ENCODE measurements around the gene PRAMEF17. TPM values are rescaled to one million over a fixed set of nuclear protein-coding genes. Genes with fewer than 3 reads are reported as not detected.
"Not testable (repeated sequence)": the region's sequence is repeated elsewhere in the genome, so short reads cannot be mapped to it uniquely, and the experiment has no call there.

The PRAMEF17 gene, protein sequence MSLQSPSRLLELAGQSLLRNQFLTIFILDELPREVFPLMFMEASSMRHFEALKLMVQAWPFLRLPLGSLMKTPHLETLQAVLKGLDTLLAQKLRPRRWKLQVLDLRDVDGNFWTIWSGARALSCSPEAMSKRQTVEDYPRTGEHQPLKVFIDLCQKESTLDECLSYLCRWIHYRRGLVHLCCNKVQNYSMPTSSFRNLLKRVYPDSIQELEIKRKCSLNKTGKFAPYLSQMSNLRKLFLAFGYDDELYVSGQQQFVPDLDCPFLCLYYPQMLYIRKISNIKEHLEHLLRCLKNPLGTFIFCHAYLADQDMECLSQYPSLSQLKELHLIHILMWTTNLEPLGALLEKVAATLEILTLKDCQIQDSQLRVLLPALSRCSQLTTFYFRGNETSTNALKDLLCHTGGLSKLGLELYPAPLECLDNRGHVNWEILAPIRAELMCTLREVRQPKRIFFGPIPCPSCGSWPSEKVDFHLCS
- total RNA-seq (2022) = not detected in 2 replicates
- not detected for Bru-seq, nascent RNA
- BruChase-seq, experiment 1, labeled RNA remaining after a 6-hour chase = not detected
- BruChase-seq, experiment 2, labeled RNA remaining after a 2-hour chase = not detected
- long read RNA-seq = 0 reads

DNA sequence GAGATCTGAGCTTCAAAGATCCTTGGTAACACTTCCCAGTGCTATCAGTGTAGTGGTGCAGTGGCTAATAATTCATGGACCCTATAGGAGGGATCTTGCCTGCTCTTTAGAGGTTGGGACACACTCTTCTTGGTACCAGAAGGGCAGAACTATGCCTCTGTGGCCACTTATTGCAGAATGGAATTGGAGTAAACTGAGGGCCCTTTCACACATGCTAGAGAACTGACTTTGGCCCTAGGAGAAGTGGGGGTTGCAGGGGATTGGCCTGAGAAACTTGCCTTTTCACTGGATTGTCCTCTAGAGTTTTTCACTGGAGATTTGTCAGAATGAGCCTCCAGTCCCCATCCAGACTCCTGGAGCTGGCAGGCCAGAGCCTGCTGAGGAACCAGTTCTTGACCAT, at the start of gene PRAMEF17:
Gene PRAMEF17, plus strand, starts transcription at position 301 of the 400 bp plus-strand sequence. Its CDS starts 26 bp downstream, at position 327.
- H3K27me3 Mint-ChIP-seq (ENCODE audit: unreplicated experiment); CTCF ChIA-PET; H3K36me3 Mint-ChIP-seq (ENCODE audit: insufficient read depth, unreplicated experiment); BruUV-seq (replicated peaks); H3K9me3 Mint-ChIP-seq (ENCODE audit: low read depth, unreplicated experiment); DNase-seq; H3K4me1 Mint-ChIP-seq (ENCODE audit: low read depth, unreplicated experiment); H3K4me3 Mint-ChIP-seq (ENCODE audit: low read depth, unreplicated experiment); H3K27ac Mint-ChIP-seq (ENCODE audit: unreplicated experiment); intact Hi-C loops (cut with micrococcal nuclease; ENCODE audit: unreplicated experiment): not testable (repeated sequence)

DNA sequence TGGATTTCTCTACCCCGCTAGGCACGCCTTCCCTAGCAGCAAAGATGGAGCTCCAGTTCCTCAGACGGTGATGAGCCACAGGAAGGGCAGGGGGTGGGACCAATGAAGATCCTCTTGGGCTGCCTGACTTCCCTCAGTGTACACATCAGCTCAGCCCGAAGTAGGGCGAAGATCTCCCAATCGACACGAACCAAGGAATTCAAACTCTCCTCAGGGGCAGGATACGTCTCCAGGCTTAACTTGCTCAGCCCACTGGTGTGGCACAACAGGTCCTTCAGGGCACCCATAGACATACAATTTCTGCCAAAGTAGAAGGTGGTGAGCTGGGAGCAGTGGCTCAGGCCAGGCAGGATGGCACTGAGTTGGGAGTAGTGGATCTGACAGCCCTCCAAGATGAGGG, 46.9 kb upstream of the PRAMEF17 start:
- H3K27me3 Mint-ChIP-seq (ENCODE audit: unreplicated experiment); H3K27ac Mint-ChIP-seq (ENCODE audit: unreplicated experiment); BruUV-seq (replicated peaks); H3K36me3 Mint-ChIP-seq (ENCODE audit: insufficient read depth, unreplicated experiment); H3K4me1 Mint-ChIP-seq (ENCODE audit: low read depth, unreplicated experiment); CTCF ChIA-PET; intact Hi-C loops (cut with micrococcal nuclease; ENCODE audit: unreplicated experiment); DNase-seq; H3K9me3 Mint-ChIP-seq (ENCODE audit: low read depth, unreplicated experiment); H3K4me3 Mint-ChIP-seq (ENCODE audit: low read depth, unreplicated experiment): not testable (repeated sequence)

- intact Hi-C loops (cut with micrococcal nuclease; ENCODE audit: unreplicated experiment); BruUV-seq (replicated peaks); H3K9me3 Mint-ChIP-seq (ENCODE audit: low read depth, unreplicated experiment); DNase-seq; H3K36me3 Mint-ChIP-seq (ENCODE audit: insufficient read depth, unreplicated experiment); H3K4me3 Mint-ChIP-seq (ENCODE audit: low read depth, unreplicated experiment); H3K4me1 Mint-ChIP-seq (ENCODE audit: low read depth, unreplicated experiment); H3K27me3 Mint-ChIP-seq (ENCODE audit: unreplicated experiment); CTCF ChIA-PET; H3K27ac Mint-ChIP-seq (ENCODE audit: unreplicated experiment): not testable (repeated sequence)
Observed at GRCh38 chr1:13347034-13347433, 42.4 kb upstream of the PRAMEF17 start, which contains the start of gene PRAMEF14. Gene PRAMEF14, minus strand, starts transcription at chr1:13347134. Its CDS starts 1,820 bp downstream, at chr1:13345314.

DNA sequence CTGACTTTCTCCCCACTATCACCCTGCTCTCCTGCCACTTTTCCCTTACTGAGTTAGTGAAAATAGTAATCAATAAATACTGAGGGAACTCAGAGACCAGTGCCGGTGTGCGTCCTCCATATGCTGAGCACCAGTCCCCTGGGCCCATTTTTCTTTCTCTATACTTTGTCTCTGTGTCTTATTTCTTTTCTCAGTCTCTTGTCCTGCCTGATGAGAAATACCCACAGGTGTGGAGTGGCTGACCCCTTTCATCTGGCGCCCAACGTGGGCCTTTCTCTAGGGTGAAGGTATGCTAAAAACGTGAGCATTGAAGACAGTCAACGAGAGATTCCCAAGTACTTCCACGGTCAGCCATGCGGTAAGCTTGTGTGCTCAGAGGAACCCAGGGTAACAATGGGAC, 36.0 kb upstream of the PRAMEF17 start:
- H3K36me3 Mint-ChIP-seq (ENCODE audit: insufficient read depth, unreplicated experiment); intact Hi-C loops (cut with micrococcal nuclease; ENCODE audit: unreplicated experiment); CTCF ChIA-PET; H3K4me3 Mint-ChIP-seq (ENCODE audit: low read depth, unreplicated experiment); H3K27ac Mint-ChIP-seq (ENCODE audit: unreplicated experiment); H3K27me3 Mint-ChIP-seq (ENCODE audit: unreplicated experiment); H3K4me1 Mint-ChIP-seq (ENCODE audit: low read depth, unreplicated experiment); BruUV-seq (replicated peaks); H3K9me3 Mint-ChIP-seq (ENCODE audit: low read depth, unreplicated experiment): not testable (repeated sequence)
- DNase-seq = peak; percentile 1

GRCh38 chr1:13354475-13354874, 35.0 kb upstream of the PRAMEF17 start:
- DNase-seq; H3K4me3 Mint-ChIP-seq (ENCODE audit: low read depth, unreplicated experiment); H3K36me3 Mint-ChIP-seq (ENCODE audit: insufficient read depth, unreplicated experiment); CTCF ChIA-PET; H3K9me3 Mint-ChIP-seq (ENCODE audit: low read depth, unreplicated experiment); BruUV-seq (replicated peaks); H3K27me3 Mint-ChIP-seq (ENCODE audit: unreplicated experiment); intact Hi-C loops (cut with micrococcal nuclease; ENCODE audit: unreplicated experiment); H3K4me1 Mint-ChIP-seq (ENCODE audit: low read depth, unreplicated experiment); H3K27ac Mint-ChIP-seq (ENCODE audit: unreplicated experiment): not testable (repeated sequence)

DNA sequence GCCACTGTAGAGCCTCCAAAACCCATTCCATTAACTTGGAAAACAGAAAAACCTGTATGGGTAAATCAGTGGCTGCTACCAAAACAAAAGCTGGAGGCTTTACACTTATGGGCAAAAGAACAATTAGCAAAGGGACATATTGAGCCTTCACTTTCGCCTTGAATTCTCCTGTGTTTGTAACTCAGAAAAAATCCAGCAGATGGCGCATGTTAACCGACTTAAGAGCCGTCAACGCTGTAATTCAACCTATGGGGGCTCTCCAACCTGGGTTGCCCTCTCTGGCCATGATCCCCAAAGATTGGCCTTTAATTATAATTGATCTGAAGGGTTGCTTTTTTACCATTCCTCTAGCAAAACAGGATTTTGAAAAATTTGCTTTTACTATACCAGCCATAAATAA, 32.7 kb upstream of the PRAMEF17 start:
- H3K27ac Mint-ChIP-seq (ENCODE audit: unreplicated experiment); CTCF ChIA-PET; H3K9me3 Mint-ChIP-seq (ENCODE audit: low read depth, unreplicated experiment); H3K27me3 Mint-ChIP-seq (ENCODE audit: unreplicated experiment); H3K36me3 Mint-ChIP-seq (ENCODE audit: insufficient read depth, unreplicated experiment); BruUV-seq (replicated peaks); H3K4me1 Mint-ChIP-seq (ENCODE audit: low read depth, unreplicated experiment); H3K4me3 Mint-ChIP-seq (ENCODE audit: low read depth, unreplicated experiment): not testable (repeated sequence)
- intact Hi-C loops (cut with micrococcal nuclease; ENCODE audit: unreplicated experiment) = loop anchor here (5.0 kb wide), 2 partner anchors 66 to 606 kb away; no protein-coding TSS in a partner anchor
- DNase-seq = peak; percentile 26

GRCh38 chr1:13362364-13362763, 27.1 kb upstream of the PRAMEF17 start:
- H3K27ac Mint-ChIP-seq (ENCODE audit: unreplicated experiment); CTCF ChIA-PET; H3K4me3 Mint-ChIP-seq (ENCODE audit: low read depth, unreplicated experiment); H3K9me3 Mint-ChIP-seq (ENCODE audit: low read depth, unreplicated experiment); DNase-seq; intact Hi-C loops (cut with micrococcal nuclease; ENCODE audit: unreplicated experiment); H3K36me3 Mint-ChIP-seq (ENCODE audit: insufficient read depth, unreplicated experiment); BruUV-seq (replicated peaks); H3K27me3 Mint-ChIP-seq (ENCODE audit: unreplicated experiment); H3K4me1 Mint-ChIP-seq (ENCODE audit: low read depth, unreplicated experiment): not testable (repeated sequence)

- not testable (repeated sequence) for DNase-seq; BruUV-seq (replicated peaks)
Observed at GRCh38 chr1:13364928-13365327, 24.5 kb upstream of the PRAMEF17 start.

GRCh38 chr1:13366536-13366935, 22.9 kb upstream of the PRAMEF17 start:
- H3K27ac Mint-ChIP-seq (ENCODE audit: unreplicated experiment); H3K27me3 Mint-ChIP-seq (ENCODE audit: unreplicated experiment); H3K36me3 Mint-ChIP-seq (ENCODE audit: insufficient read depth, unreplicated experiment); H3K9me3 Mint-ChIP-seq (ENCODE audit: low read depth, unreplicated experiment); intact Hi-C loops (cut with micrococcal nuclease; ENCODE audit: unreplicated experiment); CTCF ChIA-PET; H3K4me1 Mint-ChIP-seq (ENCODE audit: low read depth, unreplicated experiment); BruUV-seq (replicated peaks); H3K4me3 Mint-ChIP-seq (ENCODE audit: low read depth, unreplicated experiment); DNase-seq: not testable (repeated sequence)

More at GRCh38 chr1:13364928-13365327, 24.5 kb upstream of the PRAMEF17 start:
- CTCF ChIA-PET; H3K9me3 Mint-ChIP-seq (ENCODE audit: low read depth, unreplicated experiment); H3K36me3 Mint-ChIP-seq (ENCODE audit: insufficient read depth, unreplicated experiment); H3K27me3 Mint-ChIP-seq (ENCODE audit: unreplicated experiment); intact Hi-C loops (cut with micrococcal nuclease; ENCODE audit: unreplicated experiment); H3K4me3 Mint-ChIP-seq (ENCODE audit: low read depth, unreplicated experiment); H3K4me1 Mint-ChIP-seq (ENCODE audit: low read depth, unreplicated experiment); H3K27ac Mint-ChIP-seq (ENCODE audit: unreplicated experiment): not testable (repeated sequence)

GRCh38 chr1:13368544-13368943, 20.9 kb upstream of the PRAMEF17 start:
- DNase-seq; CTCF ChIA-PET; BruUV-seq (replicated peaks); H3K27me3 Mint-ChIP-seq (ENCODE audit: unreplicated experiment); H3K4me3 Mint-ChIP-seq (ENCODE audit: low read depth, unreplicated experiment); H3K4me1 Mint-ChIP-seq (ENCODE audit: low read depth, unreplicated experiment); H3K36me3 Mint-ChIP-seq (ENCODE audit: insufficient read depth, unreplicated experiment); H3K9me3 Mint-ChIP-seq (ENCODE audit: low read depth, unreplicated experiment); intact Hi-C loops (cut with micrococcal nuclease; ENCODE audit: unreplicated experiment); H3K27ac Mint-ChIP-seq (ENCODE audit: unreplicated experiment): not testable (repeated sequence)
